Measurements from ENCODE around the gene CSNK1A1. TPM values are rescaled to one million over a fixed set of nuclear protein-coding genes. Genes with fewer than 3 reads are reported as not detected.

Gene CSNK1A1
- polyA plus RNA-seq, 3 donors, result 75.7 to 131 (median 103) TPM

DNA sequence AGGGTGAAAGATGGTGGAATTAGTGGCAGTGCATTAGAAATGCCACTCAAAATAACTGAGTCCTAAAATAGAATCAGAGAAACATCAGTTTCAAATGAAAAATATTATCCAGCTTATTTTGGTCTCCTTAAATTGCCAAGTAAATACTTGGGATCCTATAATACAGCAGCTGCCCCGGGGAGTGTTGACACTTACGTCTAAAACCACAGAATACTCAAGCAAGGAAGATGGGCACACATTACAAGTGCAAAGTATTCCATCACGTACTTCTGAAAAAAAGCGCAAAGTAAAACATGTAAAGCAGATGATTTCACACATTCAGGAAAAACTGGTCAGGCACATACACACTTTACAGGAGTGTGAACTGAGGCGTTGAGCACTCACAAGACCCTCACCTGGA, 27.7 kb upstream of the CSNK1A1 start:
- TF ChIP-seq, protein P1, sequence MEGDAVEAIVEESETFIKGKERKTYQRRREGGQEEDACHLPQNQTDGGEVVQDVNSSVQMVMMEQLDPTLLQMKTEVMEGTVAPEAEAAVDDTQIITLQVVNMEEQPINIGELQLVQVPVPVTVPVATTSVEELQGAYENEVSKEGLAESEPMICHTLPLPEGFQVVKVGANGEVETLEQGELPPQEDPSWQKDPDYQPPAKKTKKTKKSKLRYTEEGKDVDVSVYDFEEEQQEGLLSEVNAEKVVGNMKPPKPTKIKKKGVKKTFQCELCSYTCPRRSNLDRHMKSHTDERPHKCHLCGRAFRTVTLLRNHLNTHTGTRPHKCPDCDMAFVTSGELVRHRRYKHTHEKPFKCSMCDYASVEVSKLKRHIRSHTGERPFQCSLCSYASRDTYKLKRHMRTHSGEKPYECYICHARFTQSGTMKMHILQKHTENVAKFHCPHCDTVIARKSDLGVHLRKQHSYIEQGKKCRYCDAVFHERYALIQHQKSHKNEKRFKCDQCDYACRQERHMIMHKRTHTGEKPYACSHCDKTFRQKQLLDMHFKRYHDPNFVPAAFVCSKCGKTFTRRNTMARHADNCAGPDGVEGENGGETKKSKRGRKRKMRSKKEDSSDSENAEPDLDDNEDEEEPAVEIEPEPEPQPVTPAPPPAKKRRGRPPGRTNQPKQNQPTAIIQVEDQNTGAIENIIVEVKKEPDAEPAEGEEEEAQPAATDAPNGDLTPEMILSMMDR (IDR thresholded peaks at IDR 0.05), result no peak
- H3K27me3 ChIP-seq (ENCODE audit: control insufficient read depth in 2 of 2, insufficient read depth in 2 of 2, low read length in 2 of 2), result peaks cover 6 to 27% of the 10 kb centered on the region in 2 donors
- no peak overlapping the region for H3K4me3 ChIP-seq (replicated peaks in 1 of 3; ENCODE audit: low read depth in 2 of 3, low read length in 3 of 3)
- no peaks in the 10 kb centered on the region for H3K36me3 ChIP-seq (replicated peaks in 1 of 2; ENCODE audit: control insufficient read depth in 1 of 2, insufficient read depth in 2 of 2, low read length in 2 of 2)
- H3K36me3 Mint-ChIP-seq, result no peaks in the 10 kb centered on the region
- no peaks in the 10 kb centered on the region for H3K79me2 ChIP-seq (ENCODE audit: insufficient read depth, low read length)
- no peak overlapping the region for H3K27ac ChIP-seq (ENCODE audit: low read depth in 1 of 2, low read length in 2 of 2)
- H3K9me3 ChIP-seq (replicated peaks in 1 of 2; ENCODE audit: control insufficient read depth in 1 of 2, insufficient read depth in 1 of 2, low read length in 2 of 2), result no peaks in the 10 kb centered on the region
- peaks cover 21 to 27% (median 25%) of the 10 kb centered on the region in 3 donors for H3K27me3 Mint-ChIP-seq (ENCODE audit: low read depth in 3 of 3)
- no peak for DNase-seq
- H3K4me2 ChIP-seq (replicated peaks; ENCODE audit: extremely low read depth, low read length, poor library complexity, severe bottlenecking), result no peak overlapping the region
- no peaks in the 10 kb centered on the region for H3K9me3 Mint-ChIP-seq
- no peaks in the 10 kb centered on the region for H4K20me1 ChIP-seq (ENCODE audit: insufficient read depth, low read length)
- H3K4me1 Mint-ChIP-seq, result peaks cover 12% of the 10 kb centered on the region
- H3K4me1 ChIP-seq (ENCODE audit: control insufficient read depth in 1 of 2, insufficient read depth in 2 of 2, low read length in 2 of 2), result peaks cover 6 to 9% of the 10 kb centered on the region in 2 donors
- H2AFZ ChIP-seq (ENCODE audit: insufficient read depth, low read depth, low read length, poor library complexity, severe bottlenecking), result no peak overlapping the region
- WGBS (ENCODE audit: insufficient coverage), result 97% methylated on average over 5 of the region's 5 CpGs
- intact Hi-C loops (cut with micrococcal nuclease), result no loop called here
- no peak overlapping the region for H3K9ac ChIP-seq (ENCODE audit: insufficient read depth, low read length, poor library complexity, severe bottlenecking)
- no peak overlapping the region for H3K4me3 Mint-ChIP-seq
- H3K27ac Mint-ChIP-seq, result no peak overlapping the region

DNA sequence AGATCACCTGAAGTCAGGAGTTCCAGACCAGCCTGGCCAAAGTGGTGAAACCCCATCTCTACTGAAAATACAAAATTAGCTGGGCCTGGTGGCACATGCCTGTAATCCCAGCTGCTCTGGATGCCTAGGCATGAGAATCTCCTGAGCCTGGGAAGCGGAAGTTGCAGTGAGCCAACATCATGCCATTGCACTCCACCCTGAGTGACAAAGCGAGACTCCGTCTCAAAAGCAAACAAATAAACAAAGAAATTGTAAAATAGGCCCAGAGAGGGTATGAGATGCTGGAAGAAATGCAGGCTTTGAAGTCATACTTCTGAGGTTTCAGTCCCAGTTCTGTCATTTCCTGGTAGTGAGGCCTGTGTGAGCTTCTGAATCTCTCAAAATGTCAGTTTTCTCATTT, 24.8 kb upstream of the CSNK1A1 start:
- H3K4me1 ChIP-seq (ENCODE audit: control insufficient read depth in 1 of 2, insufficient read depth in 2 of 2, low read length in 2 of 2), result peaks cover 3 to 4% of the 10 kb centered on the region in 2 donors
- Mint-ChIP-seq H3K27me3 (ENCODE audit: low read depth in 3 of 3) (peaks cover 12 to 16% (median 14%) of the 10 kb centered on the region in 3 donors), H3K27ac (no peak overlapping the region), H3K4me1 (peaks cover 6% of the 10 kb centered on the region), H3K9me3 (no peaks in the 10 kb centered on the region), H3K36me3 (no peaks in the 10 kb centered on the region), H3K4me3 (no peak overlapping the region)
- no peak overlapping the region for H2AFZ ChIP-seq (ENCODE audit: insufficient read depth, low read depth, low read length, poor library complexity, severe bottlenecking)
- DNase-seq, result no peak
- H3K4me3 ChIP-seq (replicated peaks in 1 of 3; ENCODE audit: low read depth in 2 of 3, low read length in 3 of 3), result no peak overlapping the region
- no peak overlapping the region for H3K27ac ChIP-seq (ENCODE audit: low read depth in 1 of 2, low read length in 2 of 2)
- H4K20me1 ChIP-seq (ENCODE audit: insufficient read depth, low read length), result no peaks in the 10 kb centered on the region
- H3K9me3 ChIP-seq (replicated peaks in 1 of 2; ENCODE audit: control insufficient read depth in 1 of 2, insufficient read depth in 1 of 2, low read length in 2 of 2), result no peaks in the 10 kb centered on the region
- intact Hi-C loops (cut with micrococcal nuclease), result no loop called here
- H3K9ac ChIP-seq (ENCODE audit: insufficient read depth, low read length, poor library complexity, severe bottlenecking), result no peak overlapping the region
- peaks cover 0 to 15% of the 10 kb centered on the region in 2 donors for H3K27me3 ChIP-seq (ENCODE audit: control insufficient read depth in 2 of 2, insufficient read depth in 2 of 2, low read length in 2 of 2)
- no peaks in the 10 kb centered on the region for H3K79me2 ChIP-seq (ENCODE audit: insufficient read depth, low read length)
- TF ChIP-seq, protein P1 (IDR thresholded peaks at IDR 0.05), result no peak
- no peaks in the 10 kb centered on the region for H3K36me3 ChIP-seq (replicated peaks in 1 of 2; ENCODE audit: control insufficient read depth in 1 of 2, insufficient read depth in 2 of 2, low read length in 2 of 2)
- WGBS (ENCODE audit: insufficient coverage), result 100% methylated on average over 1 of the region's 3 CpGs
- no peak overlapping the region for H3K4me2 ChIP-seq (replicated peaks; ENCODE audit: extremely low read depth, low read length, poor library complexity, severe bottlenecking)
